ENCODE data around the gene RPRD1B. TPM values are rescaled to one million over a fixed set of nuclear protein-coding genes. Genes with fewer than 3 reads are reported as not detected.

The RPRD1B gene
- polyA plus RNA-seq, 3 donors: 3.6 to 12.3 (median 4.7) TPM

GRCh38 chr20:38000293-38000692 is 33.3 kb upstream of the RPRD1B start:
- no peak overlapping the region for H3K4me3 ChIP-seq (replicated peaks in 1 of 3; ENCODE audit: low read depth in 2 of 3, low read length in 3 of 3)
- Mint-ChIP-seq H3K9me3 (no peaks in the 10 kb centered on the region), H3K27me3 (ENCODE audit: low read depth in 3 of 3) (no peaks in the 10 kb centered on the region), H3K4me3 (no peak overlapping the region), H3K36me3 (peaks cover 82 to 94% of the 10 kb centered on the region in 2 donors), H3K4me1 (peaks cover 3% of the 10 kb centered on the region), H3K27ac (peak overlapping the region in 3 of 7 donors; percentile 2 to 79 (median 53))
- no peak for DNase-seq
- WGBS (ENCODE audit: insufficient coverage): 95% methylated on average over 10 of the region's 13 CpGs
- no peak overlapping the region for H3K27ac ChIP-seq (ENCODE audit: low read depth in 1 of 2, low read length in 2 of 2)
- H3K9ac ChIP-seq (ENCODE audit: insufficient read depth, low read length, poor library complexity, severe bottlenecking): no peak overlapping the region
- H2AFZ ChIP-seq (ENCODE audit: insufficient read depth, low read depth, low read length, poor library complexity, severe bottlenecking): no peak overlapping the region
- no peak overlapping the region for H3K4me2 ChIP-seq (replicated peaks; ENCODE audit: extremely low read depth, low read length, poor library complexity, severe bottlenecking)
- no peaks in the 10 kb centered on the region for H3K4me1 ChIP-seq (ENCODE audit: control insufficient read depth in 1 of 2, insufficient read depth in 2 of 2, low read length in 2 of 2)
- no peaks in the 10 kb centered on the region for H3K9me3 ChIP-seq (replicated peaks in 1 of 2; ENCODE audit: control insufficient read depth in 1 of 2, insufficient read depth in 1 of 2, low read length in 2 of 2)
- H3K79me2 ChIP-seq (ENCODE audit: insufficient read depth, low read length): no peaks in the 10 kb centered on the region
- intact Hi-C loops (cut with micrococcal nuclease): no loop called here
- TF ChIP-seq, protein P1, sequence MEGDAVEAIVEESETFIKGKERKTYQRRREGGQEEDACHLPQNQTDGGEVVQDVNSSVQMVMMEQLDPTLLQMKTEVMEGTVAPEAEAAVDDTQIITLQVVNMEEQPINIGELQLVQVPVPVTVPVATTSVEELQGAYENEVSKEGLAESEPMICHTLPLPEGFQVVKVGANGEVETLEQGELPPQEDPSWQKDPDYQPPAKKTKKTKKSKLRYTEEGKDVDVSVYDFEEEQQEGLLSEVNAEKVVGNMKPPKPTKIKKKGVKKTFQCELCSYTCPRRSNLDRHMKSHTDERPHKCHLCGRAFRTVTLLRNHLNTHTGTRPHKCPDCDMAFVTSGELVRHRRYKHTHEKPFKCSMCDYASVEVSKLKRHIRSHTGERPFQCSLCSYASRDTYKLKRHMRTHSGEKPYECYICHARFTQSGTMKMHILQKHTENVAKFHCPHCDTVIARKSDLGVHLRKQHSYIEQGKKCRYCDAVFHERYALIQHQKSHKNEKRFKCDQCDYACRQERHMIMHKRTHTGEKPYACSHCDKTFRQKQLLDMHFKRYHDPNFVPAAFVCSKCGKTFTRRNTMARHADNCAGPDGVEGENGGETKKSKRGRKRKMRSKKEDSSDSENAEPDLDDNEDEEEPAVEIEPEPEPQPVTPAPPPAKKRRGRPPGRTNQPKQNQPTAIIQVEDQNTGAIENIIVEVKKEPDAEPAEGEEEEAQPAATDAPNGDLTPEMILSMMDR (IDR thresholded peaks at IDR 0.05): no peak
- no peaks in the 10 kb centered on the region for H4K20me1 ChIP-seq (ENCODE audit: insufficient read depth, low read length)
- H3K36me3 ChIP-seq (replicated peaks in 1 of 2; ENCODE audit: control insufficient read depth in 1 of 2, insufficient read depth in 2 of 2, low read length in 2 of 2): peaks cover 79 to 100% of the 10 kb centered on the region in 2 donors
- no peaks in the 10 kb centered on the region for H3K27me3 ChIP-seq (ENCODE audit: control insufficient read depth in 2 of 2, insufficient read depth in 2 of 2, low read length in 2 of 2)

DNA sequence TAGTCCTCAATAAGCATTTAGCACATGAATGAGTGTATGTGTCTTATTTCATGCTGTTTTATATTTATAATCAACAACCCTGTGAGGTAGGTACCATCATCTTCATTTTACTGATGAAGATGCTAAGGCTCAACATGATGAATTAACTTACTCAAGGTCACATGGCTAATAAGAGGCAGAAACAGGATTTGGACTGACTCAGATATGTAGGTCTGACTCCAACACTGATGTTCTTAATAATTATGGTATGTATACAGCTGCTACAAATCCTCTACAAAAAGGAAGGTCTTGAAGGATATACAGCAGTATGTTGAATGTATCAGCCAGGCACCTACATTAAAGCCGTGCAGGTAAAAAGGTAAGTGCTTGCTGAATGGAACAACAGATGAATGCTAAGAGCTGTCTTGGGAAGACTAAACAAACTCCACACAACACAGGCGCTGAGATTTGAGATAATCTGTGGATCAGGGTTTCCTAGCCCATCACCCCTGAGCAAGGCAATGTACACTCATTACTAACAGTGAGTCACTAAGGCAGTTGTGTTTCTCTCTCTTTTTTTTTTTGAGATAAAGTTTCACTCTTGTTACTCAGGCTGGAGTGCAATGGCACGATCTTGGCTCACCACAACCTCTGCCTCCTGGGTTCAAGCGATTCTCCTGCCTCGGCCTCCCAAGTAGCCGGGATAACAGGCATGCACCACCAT is 32.2 kb upstream of the RPRD1B start:
- peak overlapping the region in 1 of 7 donors; percentile 69 for H3K27ac Mint-ChIP-seq
- H3K4me3 ChIP-seq (replicated peaks in 1 of 3; ENCODE audit: low read depth in 2 of 3, low read length in 3 of 3): no peak overlapping the region
- no peaks in the 10 kb centered on the region for H3K9me3 ChIP-seq (replicated peaks in 1 of 2; ENCODE audit: control insufficient read depth in 1 of 2, insufficient read depth in 1 of 2, low read length in 2 of 2)
- intact Hi-C loops (cut with micrococcal nuclease): no loop called here
- H3K27ac ChIP-seq (ENCODE audit: low read depth in 1 of 2, low read length in 2 of 2): no peak overlapping the region
- H3K27me3 ChIP-seq (ENCODE audit: control insufficient read depth in 2 of 2, insufficient read depth in 2 of 2, low read length in 2 of 2): no peaks in the 10 kb centered on the region
- no peaks in the 10 kb centered on the region for H3K79me2 ChIP-seq (ENCODE audit: insufficient read depth, low read length)
- H3K9me3 Mint-ChIP-seq: no peaks in the 10 kb centered on the region
- no peaks in the 10 kb centered on the region for H4K20me1 ChIP-seq (ENCODE audit: insufficient read depth, low read length)
- no peak overlapping the region for H3K9ac ChIP-seq (ENCODE audit: insufficient read depth, low read length, poor library complexity, severe bottlenecking)
- H3K27me3 Mint-ChIP-seq (ENCODE audit: low read depth in 3 of 3): no peaks in the 10 kb centered on the region
- no peak for DNase-seq
- H3K4me1 Mint-ChIP-seq: peaks cover 3% of the 10 kb centered on the region
- TF ChIP-seq, protein P1 (IDR thresholded peaks at IDR 0.05): no peak
- H3K4me2 ChIP-seq (replicated peaks; ENCODE audit: extremely low read depth, low read length, poor library complexity, severe bottlenecking): no peak overlapping the region
- H3K36me3 ChIP-seq (replicated peaks in 1 of 2; ENCODE audit: control insufficient read depth in 1 of 2, insufficient read depth in 2 of 2, low read length in 2 of 2): peaks cover 71 to 99% of the 10 kb centered on the region in 2 donors
- 100% methylated on average over 4 of the region's 6 CpGs for WGBS (ENCODE audit: insufficient coverage)
- no peaks in the 10 kb centered on the region for H3K4me1 ChIP-seq (ENCODE audit: control insufficient read depth in 1 of 2, insufficient read depth in 2 of 2, low read length in 2 of 2)
- no peak overlapping the region for H3K4me3 Mint-ChIP-seq
- H2AFZ ChIP-seq (ENCODE audit: insufficient read depth, low read depth, low read length, poor library complexity, severe bottlenecking): no peak overlapping the region
- H3K36me3 Mint-ChIP-seq: peaks cover 78 to 93% of the 10 kb centered on the region in 2 donors
